ENCODE data around the gene PICALM.
"Not testable (repeated sequence)": the region's sequence is repeated elsewhere in the genome, so short reads cannot be mapped to it uniquely, and the experiment has no call there.

Gene PICALM

GRCh38 chr11:86108890-86109638 lies 40.2 kb upstream of the PICALM start:
- FAIRE-seq: no peak
- no peak for DNase-seq (ENCODE audit: insufficient read length, low spot score)
- TF ChIP-seq, protein P1, sequence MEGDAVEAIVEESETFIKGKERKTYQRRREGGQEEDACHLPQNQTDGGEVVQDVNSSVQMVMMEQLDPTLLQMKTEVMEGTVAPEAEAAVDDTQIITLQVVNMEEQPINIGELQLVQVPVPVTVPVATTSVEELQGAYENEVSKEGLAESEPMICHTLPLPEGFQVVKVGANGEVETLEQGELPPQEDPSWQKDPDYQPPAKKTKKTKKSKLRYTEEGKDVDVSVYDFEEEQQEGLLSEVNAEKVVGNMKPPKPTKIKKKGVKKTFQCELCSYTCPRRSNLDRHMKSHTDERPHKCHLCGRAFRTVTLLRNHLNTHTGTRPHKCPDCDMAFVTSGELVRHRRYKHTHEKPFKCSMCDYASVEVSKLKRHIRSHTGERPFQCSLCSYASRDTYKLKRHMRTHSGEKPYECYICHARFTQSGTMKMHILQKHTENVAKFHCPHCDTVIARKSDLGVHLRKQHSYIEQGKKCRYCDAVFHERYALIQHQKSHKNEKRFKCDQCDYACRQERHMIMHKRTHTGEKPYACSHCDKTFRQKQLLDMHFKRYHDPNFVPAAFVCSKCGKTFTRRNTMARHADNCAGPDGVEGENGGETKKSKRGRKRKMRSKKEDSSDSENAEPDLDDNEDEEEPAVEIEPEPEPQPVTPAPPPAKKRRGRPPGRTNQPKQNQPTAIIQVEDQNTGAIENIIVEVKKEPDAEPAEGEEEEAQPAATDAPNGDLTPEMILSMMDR (IDR thresholded peaks at IDR 0.05; ENCODE audit: insufficient read depth, missing control alignments): no peak

DNA sequence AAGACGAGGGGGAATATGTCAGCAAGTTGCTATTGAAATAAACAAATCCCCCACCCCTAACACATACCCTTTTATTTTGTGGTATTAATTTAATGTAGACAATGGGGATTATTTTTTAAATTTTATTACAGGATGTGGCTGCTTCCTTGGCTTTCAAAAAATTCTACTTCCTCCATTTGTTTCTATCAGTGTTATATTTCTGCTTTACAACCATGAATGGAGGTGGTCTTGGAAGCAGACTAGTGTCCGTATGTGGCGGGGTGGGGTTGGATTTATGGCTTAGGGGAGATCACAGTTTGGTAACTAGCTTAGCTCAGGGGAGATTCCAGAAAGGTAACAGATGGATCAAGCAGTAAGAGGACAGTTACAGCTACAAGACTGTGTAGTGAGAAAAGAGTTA lies 39.3 kb upstream of the PICALM start:
- FAIRE-seq (peak; percentile 38), DNase-seq (ENCODE audit: insufficient read length, low spot score) (no peak)
- TF ChIP-seq, protein P1 (IDR thresholded peaks at IDR 0.05; ENCODE audit: insufficient read depth, missing control alignments): no peak

DNA sequence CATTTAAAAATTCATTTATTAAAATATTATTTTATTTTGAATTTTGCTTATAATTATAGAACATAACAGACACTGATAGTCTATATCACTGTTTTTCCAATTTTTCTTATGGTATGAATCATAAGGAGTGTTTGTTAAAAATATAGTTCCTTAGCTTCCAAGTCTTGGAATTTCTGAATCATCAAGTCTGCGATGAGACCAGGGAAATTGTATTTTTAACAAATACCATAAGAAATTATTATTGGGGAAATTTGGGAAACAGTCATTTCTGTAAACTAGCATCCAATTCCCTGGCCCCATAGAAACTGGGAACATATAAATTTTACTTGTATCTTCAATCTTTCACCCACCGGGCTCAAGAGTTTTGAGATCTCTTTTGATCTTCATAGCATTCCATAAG lies 38.0 kb upstream of the PICALM start:
- FAIRE-seq (no peak), DNase-seq (ENCODE audit: insufficient read length, low spot score) (no peak)
- TF ChIP-seq, protein P1 (IDR thresholded peaks at IDR 0.05; ENCODE audit: insufficient read depth, missing control alignments): no peak

GRCh38 chr11:86106031-86106430 lies 37.1 kb upstream of the PICALM start:
- DNase-seq (ENCODE audit: insufficient read length, low spot score); FAIRE-seq: not testable (repeated sequence)

DNA sequence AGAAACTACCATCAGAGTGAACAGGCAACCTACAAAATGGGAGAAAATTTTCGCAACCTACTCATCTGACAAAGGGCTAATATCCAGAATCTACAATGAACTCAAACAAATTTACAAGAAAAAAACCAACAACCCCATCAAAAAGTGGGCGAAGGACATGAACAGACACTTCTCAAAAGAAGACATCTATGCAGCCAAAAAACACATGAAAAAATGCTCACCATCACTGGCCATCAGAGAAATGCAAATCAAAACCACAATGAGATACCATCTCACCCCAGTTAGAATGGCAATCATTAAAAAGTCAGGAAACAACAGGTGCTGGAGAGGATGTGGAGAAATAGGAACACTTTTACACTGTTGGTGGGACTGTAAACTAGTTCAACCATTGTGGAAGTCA lies 36.7 kb upstream of the PICALM start:
- not testable (repeated sequence) for DNase-seq (ENCODE audit: insufficient read length, low spot score); FAIRE-seq

DNA sequence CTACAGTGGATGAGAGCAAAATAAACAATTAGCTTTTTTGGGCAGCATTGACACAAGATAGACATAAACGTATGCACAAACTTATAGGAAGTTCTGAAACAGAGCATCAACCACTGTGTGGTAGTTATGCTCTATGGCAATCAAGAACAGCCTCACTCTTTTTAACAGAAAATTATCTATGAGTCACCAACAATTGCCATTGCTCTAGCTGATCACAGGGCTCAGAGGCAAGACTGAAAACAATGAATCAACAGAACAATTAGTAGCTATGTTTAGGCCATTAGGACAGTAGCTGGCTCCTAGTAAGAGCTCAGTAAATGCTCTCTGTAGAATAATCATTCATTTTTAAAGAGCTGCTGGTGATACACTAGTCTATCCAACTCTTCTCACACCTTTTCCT lies 34.9 kb upstream of the PICALM start:
- DNase-seq (ENCODE audit: insufficient read length, low spot score) (no peak), FAIRE-seq (no peak)
- TF ChIP-seq, protein P1 (IDR thresholded peaks at IDR 0.05; ENCODE audit: insufficient read depth, missing control alignments): no peak

GRCh38 chr11:86101941-86102407 lies 33.1 kb upstream of the PICALM start:
- DNase-seq (ENCODE audit: insufficient read length, low spot score) (no peak), FAIRE-seq (no peak)
- TF ChIP-seq, protein P1 (IDR thresholded peaks at IDR 0.05; ENCODE audit: insufficient read depth, missing control alignments): no peak

GRCh38 chr11:86101493-86101892 lies 32.6 kb upstream of the PICALM start:
- no peak for DNase-seq (ENCODE audit: insufficient read length, low spot score)
- TF ChIP-seq, protein P1 (IDR thresholded peaks at IDR 0.05; ENCODE audit: insufficient read depth, missing control alignments): no peak
- FAIRE-seq: no peak

All from D721Med (cell line).